Measurements from ENCODE around the gene CARMIL1. TPM values are rescaled to one million over a fixed set of nuclear protein-coding genes. Genes with fewer than 3 reads are reported as not detected.

Gene CARMIL1
- total RNA-seq, 1 donor from 2014 or later = 30.4 TPM

- Histone ChIP-seq H3K4me3 (no peak overlapping the region), H3K27me3 (ENCODE audit: low read depth) (no peaks in the 10 kb centered on the region), H3K27ac (peak overlapping the region; percentile 41), H3K9me3 (no peaks in the 10 kb centered on the region), H3K4me1 (peaks cover 70% of the 10 kb centered on the region), H3K36me3 (no peaks in the 10 kb centered on the region)
- intact Hi-C loops (cut with DNase I) = no loop called here
- TF ChIP-seq CTCF (IDR thresholded peaks at IDR 0.05) = no peak
- ATAC-seq = peak in 1 of 2 donors; percentile 48
- no peak for DNase-seq
These were observed 22.2 kb downstream of the CARMIL1 start for GRCh38 chr6:25301362-25301761.

GRCh38 chr6:25302151-25302550 lies 23.0 kb downstream of the CARMIL1 start:
- Histone ChIP-seq H3K9me3 (no peaks in the 10 kb centered on the region), H3K4me3 (no peak overlapping the region), H3K4me1 (peaks cover 71% of the 10 kb centered on the region), H3K36me3 (no peaks in the 10 kb centered on the region), H3K27me3 (ENCODE audit: low read depth) (no peaks in the 10 kb centered on the region), H3K27ac (peak overlapping the region; percentile 49)
- intact Hi-C loops (cut with DNase I) = no loop called here
- DNase-seq (no peak), ATAC-seq (peak in 1 of 2 donors; percentile 75)
- no peak for TF ChIP-seq CTCF (IDR thresholded peaks at IDR 0.05)

- Histone ChIP-seq H3K27ac (peak overlapping the region; percentile 49), H3K27me3 (ENCODE audit: low read depth) (no peaks in the 10 kb centered on the region), H3K4me1 (peaks cover 72% of the 10 kb centered on the region), H3K9me3 (no peaks in the 10 kb centered on the region), H3K4me3 (no peak overlapping the region), H3K36me3 (no peaks in the 10 kb centered on the region)
- DNase-seq (no peak), ATAC-seq (peak; percentile 95 to 97)
- intact Hi-C loops (cut with DNase I) = no loop called here
- TF ChIP-seq CTCF (IDR thresholded peaks at IDR 0.05) = no peak
These were observed 23.5 kb downstream of the CARMIL1 start for GRCh38 chr6:25302677-25303128.

GRCh38 chr6:25303254-25303653 lies 24.1 kb downstream of the CARMIL1 start:
- intact Hi-C loops (cut with DNase I) = no loop called here
- H3K27ac ChIP-seq = peak overlapping the region; percentile 49

GRCh38 chr6:25306379-25306778 lies 27.2 kb downstream of the CARMIL1 start:
- Histone ChIP-seq H3K27ac (no peak overlapping the region), H3K9me3 (no peaks in the 10 kb centered on the region), H3K4me1 (peaks cover 55% of the 10 kb centered on the region), H3K4me3 (no peak overlapping the region), H3K36me3 (no peaks in the 10 kb centered on the region), H3K27me3 (ENCODE audit: low read depth) (no peaks in the 10 kb centered on the region)
- intact Hi-C loops (cut with DNase I) = no loop called here
- no peak for DNase-seq
- no peak for TF ChIP-seq CTCF (IDR thresholded peaks at IDR 0.05)
- no peak for ATAC-seq

More at GRCh38 chr6:25303254-25303653, 24.1 kb downstream of the CARMIL1 start:
- Histone ChIP-seq H3K9me3 (no peaks in the 10 kb centered on the region), H3K4me1 (peaks cover 70% of the 10 kb centered on the region), H3K4me3 (no peak overlapping the region), H3K36me3 (no peaks in the 10 kb centered on the region), H3K27me3 (ENCODE audit: low read depth) (no peaks in the 10 kb centered on the region)
- DNase-seq (no peak), ATAC-seq (peak in 1 of 2 donors; percentile 29)
- no peak for TF ChIP-seq CTCF (IDR thresholded peaks at IDR 0.05)

All from lower lobe of right lung (tissue), 2 donors.